ENCODE data around the gene TMEM225B. TPM values are rescaled to one million over a fixed set of nuclear protein-coding genes. Genes with fewer than 3 reads are reported as not detected.

The TMEM225B gene
- polyA plus RNA-seq, 1 donor from 2014 or later = 2.9 TPM

DNA sequence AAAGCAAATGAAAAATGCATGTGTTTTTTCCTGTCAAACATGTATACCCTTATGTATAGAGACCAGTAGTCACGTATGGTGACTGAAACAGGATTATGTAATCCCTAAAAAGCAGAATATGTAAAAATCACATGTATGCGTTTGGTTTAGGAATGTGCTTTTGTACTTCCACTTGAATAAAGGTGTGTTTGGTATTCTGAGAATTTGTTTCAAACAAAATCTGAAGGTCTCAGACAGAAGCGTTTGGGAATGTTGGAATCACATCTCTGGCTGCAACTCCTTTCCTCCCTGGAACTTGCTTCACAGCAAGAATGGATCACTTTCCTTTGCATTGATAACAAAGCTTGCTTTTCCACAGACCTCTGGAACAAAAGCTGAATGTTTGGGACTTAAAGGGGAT lies 21.8 kb upstream of the TMEM225B start:
- H3K27me3 ChIP-seq (ENCODE audit: insufficient read depth, low read depth, low read length) = no peaks in the 10 kb centered on the region
- no peak overlapping the region for H3K4me3 ChIP-seq (ENCODE audit: low read length)
- no peak overlapping the region for H3K4me2 ChIP-seq (ENCODE audit: low read length)
- no peaks in the 10 kb centered on the region for H4K20me1 ChIP-seq (ENCODE audit: insufficient read depth)
- TF ChIP-seq, protein P1, sequence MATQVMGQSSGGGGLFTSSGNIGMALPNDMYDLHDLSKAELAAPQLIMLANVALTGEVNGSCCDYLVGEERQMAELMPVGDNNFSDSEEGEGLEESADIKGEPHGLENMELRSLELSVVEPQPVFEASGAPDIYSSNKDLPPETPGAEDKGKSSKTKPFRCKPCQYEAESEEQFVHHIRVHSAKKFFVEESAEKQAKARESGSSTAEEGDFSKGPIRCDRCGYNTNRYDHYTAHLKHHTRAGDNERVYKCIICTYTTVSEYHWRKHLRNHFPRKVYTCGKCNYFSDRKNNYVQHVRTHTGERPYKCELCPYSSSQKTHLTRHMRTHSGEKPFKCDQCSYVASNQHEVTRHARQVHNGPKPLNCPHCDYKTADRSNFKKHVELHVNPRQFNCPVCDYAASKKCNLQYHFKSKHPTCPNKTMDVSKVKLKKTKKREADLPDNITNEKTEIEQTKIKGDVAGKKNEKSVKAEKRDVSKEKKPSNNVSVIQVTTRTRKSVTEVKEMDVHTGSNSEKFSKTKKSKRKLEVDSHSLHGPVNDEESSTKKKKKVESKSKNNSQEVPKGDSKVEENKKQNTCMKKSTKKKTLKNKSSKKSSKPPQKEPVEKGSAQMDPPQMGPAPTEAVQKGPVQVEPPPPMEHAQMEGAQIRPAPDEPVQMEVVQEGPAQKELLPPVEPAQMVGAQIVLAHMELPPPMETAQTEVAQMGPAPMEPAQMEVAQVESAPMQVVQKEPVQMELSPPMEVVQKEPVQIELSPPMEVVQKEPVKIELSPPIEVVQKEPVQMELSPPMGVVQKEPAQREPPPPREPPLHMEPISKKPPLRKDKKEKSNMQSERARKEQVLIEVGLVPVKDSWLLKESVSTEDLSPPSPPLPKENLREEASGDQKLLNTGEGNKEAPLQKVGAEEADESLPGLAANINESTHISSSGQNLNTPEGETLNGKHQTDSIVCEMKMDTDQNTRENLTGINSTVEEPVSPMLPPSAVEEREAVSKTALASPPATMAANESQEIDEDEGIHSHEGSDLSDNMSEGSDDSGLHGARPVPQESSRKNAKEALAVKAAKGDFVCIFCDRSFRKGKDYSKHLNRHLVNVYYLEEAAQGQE (IDR thresholded peaks at IDR 0.05; ENCODE audit: borderline replicate concordance) = no peak
- TF ChIP-seq TAF1 (IDR thresholded peaks at IDR 0.05; ENCODE audit: low read depth) (no peak), RAD21 (conservative IDR thresholded peaks at IDR 0.05) (no peak), POLR2AphosphoS5 (IDR thresholded peaks at IDR 0.05) (no peak)
- peaks cover 3% of the 10 kb centered on the region for H3K36me3 ChIP-seq (ENCODE audit: insufficient read depth, low read length)
- H3K9me3 ChIP-seq (ENCODE audit: low read length) = no peaks in the 10 kb centered on the region
- no peaks in the 10 kb centered on the region for H3K79me2 ChIP-seq (replicated peaks; ENCODE audit: insufficient read depth, low read length)
- H2AFZ ChIP-seq (ENCODE audit: low read depth, low read length) = no peak overlapping the region
- no peaks in the 10 kb centered on the region for H3F3A ChIP-seq (ENCODE audit: insufficient read depth, low read length, poor library complexity, severe bottlenecking)
- H3K9me2 ChIP-seq (ENCODE audit: insufficient read depth, low read length) = no peaks in the 10 kb centered on the region
- no peak overlapping the region for H3K9ac ChIP-seq (ENCODE audit: low read length)
- H3K27ac ChIP-seq (ENCODE audit: low read length) = no peak overlapping the region

GRCh38 chr7:99579281-99579955 lies 18.6 kb upstream of the TMEM225B start:
- no peaks in the 10 kb centered on the region for H4K20me1 ChIP-seq (ENCODE audit: insufficient read depth)
- H3K36me3 ChIP-seq (ENCODE audit: insufficient read depth, low read length) = no peaks in the 10 kb centered on the region
- peak overlapping the region; percentile 67 for H3K4me3 ChIP-seq (ENCODE audit: low read length)
- H3K27ac ChIP-seq (ENCODE audit: low read length) = no peak overlapping the region
- no peaks in the 10 kb centered on the region for H3K9me3 ChIP-seq (ENCODE audit: low read length)
- peak overlapping the region; percentile 64 for H3K9ac ChIP-seq (ENCODE audit: low read length)
- H3K27me3 ChIP-seq (ENCODE audit: insufficient read depth, low read depth, low read length) = no peaks in the 10 kb centered on the region
- no peak overlapping the region for H3K4me2 ChIP-seq (ENCODE audit: low read length)
- H3K9me2 ChIP-seq (ENCODE audit: insufficient read depth, low read length) = no peaks in the 10 kb centered on the region
- peak overlapping the region; percentile 79 for H2AFZ ChIP-seq (ENCODE audit: low read depth, low read length)
- H3F3A ChIP-seq (ENCODE audit: insufficient read depth, low read length, poor library complexity, severe bottlenecking) = no peaks in the 10 kb centered on the region
- TF ChIP-seq RAD21 (conservative IDR thresholded peaks at IDR 0.05) = no peak
- H3K79me2 ChIP-seq (replicated peaks; ENCODE audit: insufficient read depth, low read length) = no peaks in the 10 kb centered on the region

GRCh38 chr7:99579956-99580777 lies 17.9 kb upstream of the TMEM225B start:
- peak overlapping the region; percentile 64 for H3K9ac ChIP-seq (ENCODE audit: low read length)
- H3K9me3 ChIP-seq (ENCODE audit: low read length) = no peaks in the 10 kb centered on the region
- H3K27ac ChIP-seq (ENCODE audit: low read length) = peak overlapping the region; percentile 40
- H4K20me1 ChIP-seq (ENCODE audit: insufficient read depth) = no peaks in the 10 kb centered on the region
- H3K4me2 ChIP-seq (ENCODE audit: low read length) = peak overlapping the region; percentile 61
- peak overlapping the region; percentile 67 for H3K4me3 ChIP-seq (ENCODE audit: low read length)
- no peaks in the 10 kb centered on the region for H3K79me2 ChIP-seq (replicated peaks; ENCODE audit: insufficient read depth, low read length)
- peak overlapping the region; percentile 79 for H2AFZ ChIP-seq (ENCODE audit: low read depth, low read length)
- H3K9me2 ChIP-seq (ENCODE audit: insufficient read depth, low read length) = no peaks in the 10 kb centered on the region
- no peaks in the 10 kb centered on the region for H3K27me3 ChIP-seq (ENCODE audit: insufficient read depth, low read depth, low read length)
- TF ChIP-seq CTCF (IDR thresholded peaks at IDR 0.05; ENCODE audit: poor library complexity, severe bottlenecking) (peak; percentile 73), SMC3 (conservative IDR thresholded peaks at IDR 0.05; ENCODE audit: poor library complexity) (peak; percentile 35), MXI1 (conservative IDR thresholded peaks at IDR 0.05; ENCODE audit: poor library complexity, severe bottlenecking) (peak; percentile 62), EP300 (conservative IDR thresholded peaks at IDR 0.05; ENCODE audit: poor library complexity, severe bottlenecking) (no peak), RAD21 (conservative IDR thresholded peaks at IDR 0.05) (peak; percentile 49), POLR2AphosphoS5 (IDR thresholded peaks at IDR 0.05) (no peak), EZH2 (IDR thresholded peaks at IDR 0.05; ENCODE audit: borderline replicate concordance, insufficient read depth, low read length, poor library complexity, severe bottlenecking) (no peak), TAF1 (IDR thresholded peaks at IDR 0.05; ENCODE audit: low read depth) (no peak)
- TF ChIP-seq, protein P1 (IDR thresholded peaks at IDR 0.05; ENCODE audit: borderline replicate concordance) = no peak
- H3F3A ChIP-seq (ENCODE audit: insufficient read depth, low read length, poor library complexity, severe bottlenecking) = no peaks in the 10 kb centered on the region
- no peaks in the 10 kb centered on the region for H3K36me3 ChIP-seq (ENCODE audit: insufficient read depth, low read length)
